Smooth muscle cell (in vitro differentiated cells): ENCODE results near the gene GRB10. TPM values are rescaled to one million over a fixed set of nuclear protein-coding genes. Genes with fewer than 3 reads are reported as not detected.

Experiments
- DNase-seq: peaks from one replicate; lab custom pipeline; 2025; ENCODE audit not compliant: unreplicated experiment; lab: John Stamatoyannopoulos, UW
- H2AFZ ChIP-seq: fragments of 200-600 bp; sonication (generic); 2 replicates; pipeline ENCODE4 v1.6.0; 2016; ENCODE audit warnings: antibody characterized with exemption, low read depth, mild to moderate bottlenecking
- H3F3A ChIP-seq: fragments of 200-600 bp; sonication (generic); 2 replicates; pipeline ENCODE4 v1.6.0; 2017; ENCODE audit warnings: antibody characterized with exemption, low read depth
- H3K27ac ChIP-seq: fragments of 200-600 bp; sonication (generic); 2 replicates; pipeline ENCODE4 v1.5.1; 2016; ENCODE audit warnings: low read depth, mild to moderate bottlenecking
- H3K27me3 ChIP-seq: fragments of 200-600 bp; sonication (generic); 2 replicates; pipeline ENCODE4 v1.6.1; 2016; ENCODE audit warnings: low read depth, mild to moderate bottlenecking
- H3K36me3 ChIP-seq: fragments of 200-600 bp; sonication (generic); 2 replicates; pipeline ENCODE4 v1.5.1; 2016; ENCODE audit warnings: low read depth
- H3K4me1 ChIP-seq: fragments of 200-600 bp; sonication (generic); 2 replicates; pipeline ENCODE4 v1.5.1; 2016; ENCODE audit warnings: low read depth
- H3K4me2 ChIP-seq: fragments of 200-600 bp; sonication (generic); 2 replicates; pipeline ENCODE4 v1.6.0; 2016; ENCODE audit warnings: mild to moderate bottlenecking
- H3K4me3 ChIP-seq: fragments of 200-600 bp; sonication (generic); 2 replicates; pipeline ENCODE4 v1.5.1; 2016; ENCODE audit warnings: mild to moderate bottlenecking
- H3K79me2 ChIP-seq: fragments of 200-600 bp; sonication (generic); 2 replicates; pipeline ENCODE4 v1.6.0; 2016; ENCODE audit warnings: low read depth, mild to moderate bottlenecking
- H3K9ac ChIP-seq: fragments of 200-600 bp; sonication (generic); 2 replicates; pipeline ENCODE4 v1.6.0; 2016; ENCODE audit warnings: low read depth
- H3K9me3 ChIP-seq: fragments of 200-600 bp; sonication (generic); replicated peaks from 2 replicates; pipeline ENCODE4 v1.5.1; 2016; ENCODE audit warnings: low read depth
- H4K20me1 ChIP-seq: fragments of 200-600 bp; sonication (generic); 2 replicates; pipeline ENCODE4 v1.6.0; 2016; ENCODE audit warnings: low read depth
- CTCF ChIP-seq: fragments of 200-600 bp; sonication (generic); IDR thresholded peaks from 2 replicates; pipeline ENCODE4 v1.5.1; 2017; ENCODE audit warnings: borderline replicate concordance, mild to moderate bottlenecking, antibody characterized with exemption; ENCODE audit not compliant: insufficient read depth, poor library complexity, severe bottlenecking
- WGBS: methylation state at CpG from one replicate; pipeline ENCODE4 v1.1.7; 2016; ENCODE audit warnings: low lambda C conversion rate; 5-methylcytosine and 5-hydroxymethylcytosine counted together
- polyA plus RNA-seq: library from polyadenylated mRNA; unstranded; fragments of >200 nt; fragmentation: Nextera tagmentation; extraction: Ambion mirVana; gene quantifications from 2 replicates; pipeline ENCODE4 v1.2.1, GENCODE V29; 2016
- total RNA-seq: library from RNA; depleted of rRNA; stranded (reverse); fragments of >200 nt; gene quantifications from 2 replicates; pipeline ENCODE4 v1.2.3, GENCODE V29; 2014

The GRB10 gene
- total and polyA plus RNA-seq, 2 experiments from 2014 or later, result 18.0 to 20.1 TPM

- 89% methylated on average over 3 of the region's 5 CpGs for WGBS
- H2AFZ ChIP-seq, result no peak overlapping the region
- no peak for TF ChIP-seq CTCF
- H3F3A ChIP-seq, result no peaks in the 10 kb centered on the region
- no peaks in the 10 kb centered on the region for H3K27me3 ChIP-seq
- no peak overlapping the region for H3K27ac ChIP-seq
- no peak overlapping the region for H3K4me3 ChIP-seq
- H3K4me1 ChIP-seq, result no peaks in the 10 kb centered on the region
- H3K9me3 ChIP-seq, result no peaks in the 10 kb centered on the region
- H3K4me2 ChIP-seq, result no peak overlapping the region
- H4K20me1 ChIP-seq, result peaks cover 99% of the 10 kb centered on the region
- no peak for DNase-seq
- no peaks in the 10 kb centered on the region for H3K36me3 ChIP-seq
- no peak overlapping the region for H3K9ac ChIP-seq
- H3K79me2 ChIP-seq, result peaks cover 73% of the 10 kb centered on the region
These were observed 69.4 kb downstream of the GRB10 start for GRCh38 chr7:50713123-50713965.

GRCh38 chr7:50712252-50713122 lies 70.2 kb downstream of the GRB10 start:
- Histone ChIP-seq H2AFZ (no peak overlapping the region), H3K36me3 (no peaks in the 10 kb centered on the region), H4K20me1 (peaks cover 99% of the 10 kb centered on the region), H3K4me1 (peaks cover under 1% of the 10 kb centered on the region), H3K9me3 (no peaks in the 10 kb centered on the region), H3K27me3 (no peaks in the 10 kb centered on the region), H3K9ac (no peak overlapping the region), H3K79me2 (peaks cover 73% of the 10 kb centered on the region), H3K4me2 (no peak overlapping the region), H3K4me3 (no peak overlapping the region), H3F3A (no peaks in the 10 kb centered on the region), H3K27ac (no peak overlapping the region)
- 93% methylated on average over 3 of the region's 3 CpGs for WGBS
- TF ChIP-seq CTCF, result no peak
- no peak for DNase-seq

- Histone ChIP-seq H3K4me1 (peaks cover 7% of the 10 kb centered on the region), H3K9ac (no peak overlapping the region), H3K9me3 (no peaks in the 10 kb centered on the region), H3K27ac (no peak overlapping the region), H3K36me3 (no peaks in the 10 kb centered on the region), H3K4me2 (no peak overlapping the region), H4K20me1 (peaks cover 99% of the 10 kb centered on the region), H3K4me3 (no peak overlapping the region), H3F3A (no peaks in the 10 kb centered on the region), H3K79me2 (peaks cover 71% of the 10 kb centered on the region), H3K27me3 (no peaks in the 10 kb centered on the region), H2AFZ (no peak overlapping the region)
- TF ChIP-seq CTCF, result no peak
- no peak for DNase-seq
- 85% methylated on average over 14 of the region's 14 CpGs for WGBS
These were observed 71.2 kb downstream of the GRB10 start for GRCh38 chr7:50711271-50712175.
